Endothelial cell of umbilical vein (primary cell): ENCODE results near the gene NPTX1. TPM values are rescaled to one million over a fixed set of nuclear protein-coding genes. Genes with fewer than 3 reads are reported as not detected.

ENCODE experiments used
- BruUV-seq: library from RNA; stranded (reverse); fragments of 400-500 nt; replicated peaks from 2 replicates; lab custom pipeline; 2021; lab: Mats Ljungman, UMichigan
- CTCF ChIA-PET: fragments of 300-600, 350-600 bp; sonication (Branson Sonifier 250); formaldehyde crosslinking; loops from one replicate; lab custom pipeline; 2021; ENCODE audit warnings: antibody characterized with exemption, inconsistent platforms; lab: Charles Lee
- POLR2A ChIA-PET: fragments of 300-600, 350-600 bp; sonication (Branson Sonifier 250); formaldehyde crosslinking; loops from one replicate; lab custom pipeline; 2021; ENCODE audit warnings: antibody characterized with exemption, inconsistent platforms; lab: Charles Lee
- DNase-seq: peaks from one replicate; pipeline ENCODE4 v3.0.0-alpha.2; 2011; ENCODE audit warnings: low read depth, low spot score
- FAIRE-seq: peaks from 2 replicates; lab custom pipeline; 2011; peaks lifted over from hg19 to GRCh38; lab: Jason Lieb, UNC
- H2AFZ ChIP-seq: 2 replicates; pipeline ENCODE4 v1.6.0; 2012; ENCODE audit warnings: low read depth, low read length, control low read depth, inconsistent platforms
- H3K27ac ChIP-seq: 2 replicates; pipeline ENCODE4 v1.5.1; 2011; ENCODE audit warnings: low read depth, mild to moderate bottlenecking, control low read depth, low read length, moderate library complexity; ENCODE audit not compliant: insufficient read depth
- H3K27me3 ChIP-seq, 2 experiments: 2 replicates each; pipeline versions ENCODE4 v1.6.0 to v1.6.1; 2011; ENCODE audit warnings: low read length in 2 of 2, mixed read lengths in 1 of 2; ENCODE audit not compliant: control insufficient read depth in 2 of 2, insufficient read depth in 2 of 2
- H3K36me3 ChIP-seq, 2 experiments: 2 replicates in 1 of 2; 3 replicates in 1 of 2; pipeline ENCODE4 v1.5.1; 2011; ENCODE audit warnings: low read length in 2 of 2, mild to moderate bottlenecking in 1 of 2, moderate library complexity in 1 of 2; ENCODE audit not compliant: control insufficient read depth in 2 of 2, insufficient read depth in 2 of 2; ENCODE audit errors: extremely low read depth in 1 of 2
- H3K4me1 ChIP-seq: 3 replicates; pipeline ENCODE4 v1.5.1; 2011; ENCODE audit warnings: mild to moderate bottlenecking, low read length; ENCODE audit not compliant: control insufficient read depth, insufficient read depth; ENCODE audit errors: extremely low read depth
- H3K4me2 ChIP-seq: 2 replicates; pipeline ENCODE4 v1.6.1; 2011; ENCODE audit warnings: low read length, control low read depth, mixed read lengths; ENCODE audit not compliant: insufficient read depth
- H3K4me3 ChIP-seq, 3 experiments: fragments of 200-600 bp in 1 of 3; sonication (generic), shearing (Covaris generic) in 1 of 3; replicated peaks in 1 of 3; 2 replicates each; pipeline ENCODE4 v1.5.1; 2011 to 2016; ENCODE audit warnings: control low read depth in 3 of 3, low read length in 3 of 3, mild to moderate bottlenecking in 2 of 3, inconsistent platforms in 1 of 3, low read depth in 1 of 3, moderate library complexity in 1 of 3; ENCODE audit not compliant: insufficient read depth in 1 of 3
- H3K79me2 ChIP-seq: 2 replicates; pipeline ENCODE4 v1.6.0; 2012; ENCODE audit warnings: low read length, inconsistent platforms; ENCODE audit not compliant: control insufficient read depth, insufficient read depth
- H3K9ac ChIP-seq: replicated peaks from 2 replicates; pipeline ENCODE3; 2011; ENCODE audit warnings: low read length, control low read depth; ENCODE audit not compliant: insufficient read depth; ENCODE audit errors: extremely low read depth
- H3K9me1 ChIP-seq: replicated peaks from 3 replicates; pipeline ENCODE4 v1.6.0; 2011; ENCODE audit warnings: mild to moderate bottlenecking, low read length; ENCODE audit not compliant: control insufficient read depth, insufficient read depth; ENCODE audit errors: extremely low read depth
- H3K9me3 ChIP-seq: replicated peaks from 2 replicates; pipeline ENCODE4 v1.5.1; 2012; ENCODE audit warnings: low read length, inconsistent platforms; ENCODE audit not compliant: control insufficient read depth, insufficient read depth
- H4K20me1 ChIP-seq: replicated peaks from 2 replicates; pipeline ENCODE3; 2011; ENCODE audit warnings: mild to moderate bottlenecking, low read length; ENCODE audit not compliant: control insufficient read depth, insufficient read depth; ENCODE audit errors: extremely low read depth
- EZH2 ChIP-seq: IDR thresholded peaks from 2 replicates; pipeline ENCODE4 v1.6.1; 2012; ENCODE audit warnings: borderline replicate concordance, low read depth, mild to moderate bottlenecking, moderate library complexity, low read length, inconsistent platforms; ENCODE audit not compliant: severe bottlenecking
- FOS ChIP-seq: IDR thresholded peaks from 2 replicates; pipeline ENCODE4 v1.6.1; 2011; ENCODE audit warnings: mild to moderate bottlenecking, low read length, moderate library complexity, borderline replicate concordance; ENCODE audit not compliant: insufficient read depth
- GATA2 ChIP-seq: IDR thresholded peaks from 2 replicates; pipeline ENCODE4 v1.7.0; 2011; ENCODE audit warnings: low read depth, mild to moderate bottlenecking, moderate library complexity, mixed read lengths, low read length; ENCODE audit not compliant: insufficient read length, insufficient read depth
- JUN ChIP-seq: IDR thresholded peaks from 2 replicates; pipeline ENCODE4 v1.6.1; 2011; ENCODE audit warnings: borderline replicate concordance, low read depth; ENCODE audit not compliant: insufficient read length, insufficient read depth
- MAX ChIP-seq: IDR thresholded peaks from 2 replicates; pipeline ENCODE4 v1.6.1; 2011; ENCODE audit not compliant: insufficient read depth, insufficient read length
- MYC ChIP-seq: IDR thresholded peaks from one replicate; pipeline ENCODE4 v1.6.1; 2011; ENCODE audit warnings: mild to moderate bottlenecking, low read depth, low read length
- POLR2A ChIP-seq: IDR thresholded peaks from 2 replicates; pipeline ENCODE4 v1.6.1; 2012; ENCODE audit warnings: low read depth, mild to moderate bottlenecking, control low read depth, low read length
- POLR2AphosphoS5 ChIP-seq: IDR thresholded peaks from 2 replicates; pipeline ENCODE4 v1.6.1; 2012; ENCODE audit warnings: low read depth, mild to moderate bottlenecking, control low read depth, low read length, moderate library complexity; ENCODE audit not compliant: insufficient read depth
- dilution Hi-C: fragments of 300-500 bp; cut with MboI; formaldehyde crosslinking; loops from one replicate; pipeline ENCODE4 v1.15.0; 2019; ENCODE audit warnings: low sequenced_read_pairs; ENCODE audit not compliant: extremely low pct_ligation_motif_present
- intact Hi-C: fragments of 100-400 bp; cut with micrococcal nuclease; formaldehyde crosslinking; loops from one replicate; pipeline ENCODE4 v1.10.0; 2022
- polyA plus RNA-seq, 4 experiments: library from polyadenylated mRNA; depleted of rRNA in 3 of 4; stranded (reverse) in 3 of 4; unstranded in 1 of 4; fragments of >200 nt; gene quantifications; 2 replicates each; pipeline versions ENCODE4 v1.2.1 to v1.2.3, GENCODE V29; 2011 to 2012; ENCODE audit warnings: missing spikeins in 1 of 4
- total RNA-seq: library from RNA; stranded (reverse); gene quantifications from 2 replicates; pipeline ENCODE4 v1.2.3, GENCODE V29; 2021
- TF ChIP-seq, protein P1 (sequence below), 2 donors: IDR thresholded peaks; 1 replicate in 1 of 2; 2 replicates in 1 of 2; pipeline ENCODE4 v1.5.1; 2011; ENCODE audit warnings: low read length in 2 of 2, mild to moderate bottlenecking in 2 of 2, moderate library complexity in 2 of 2, control low read depth in 1 of 2, inconsistent platforms in 1 of 2, low read depth in 1 of 2; ENCODE audit not compliant: insufficient read depth in 1 of 2; ENCODE audit errors: extremely low read depth in 1 of 2

Gene NPTX1
- total and polyA plus RNA-seq, 2 donors (not counting 3 experiments of a cell fraction or from before 2014, with no cell fraction given): 0.03 TPM; not detected in 1

GRCh38 chr17:80502578-80502877 is 26.1 kb upstream of the NPTX1 start:
- H3K4me2 ChIP-seq: no peak overlapping the region
- BruUV-seq: no TSS peak
- H3K9ac ChIP-seq: no peak overlapping the region
- H2AFZ ChIP-seq: no peak overlapping the region
- H3K27ac ChIP-seq: no peak overlapping the region
- no peaks in the 10 kb centered on the region for H3K4me1 ChIP-seq
- no peak for TF ChIP-seq MYC
- no peak for TF ChIP-seq GATA2
- TF ChIP-seq MAX: no peak
- TF ChIP-seq JUN: no peak
- no peak for TF ChIP-seq EZH2
- TF ChIP-seq POLR2A: no peak
- H3K27me3 ChIP-seq: peaks cover 3 to 9% of the 10 kb centered on the region in 2 experiments
- no peak overlapping the region for H3K4me3 ChIP-seq
- no peaks in the 10 kb centered on the region for H3K79me2 ChIP-seq
- dilution Hi-C loops (no loop called here), intact Hi-C loops (no loop called here)
- CTCF ChIA-PET: interaction anchor here (1.3 kb wide), 1 partner anchor 76 kb away, joined by 3 read pairs; no protein-coding TSS in a partner anchor
- H3K36me3 ChIP-seq: no peaks in the 10 kb centered on the region
- no peaks in the 10 kb centered on the region for H4K20me1 ChIP-seq
- FAIRE-seq: no peak
- no peak for DNase-seq
- no peaks in the 10 kb centered on the region for H3K9me3 ChIP-seq
- POLR2A ChIA-PET: no interaction called here
- no peaks in the 10 kb centered on the region for H3K9me1 ChIP-seq

- Histone ChIP-seq H3K27me3 (peaks cover 3 to 9% of the 10 kb centered on the region in 2 experiments), H3K4me2 (no peak overlapping the region), H3K27ac (no peak overlapping the region), H3K4me1 (no peaks in the 10 kb centered on the region), H3K36me3 (no peaks in the 10 kb centered on the region), H2AFZ (no peak overlapping the region), H3K9me1 (no peaks in the 10 kb centered on the region), H3K9me3 (no peaks in the 10 kb centered on the region), H3K9ac (no peak overlapping the region), H3K79me2 (no peaks in the 10 kb centered on the region), H4K20me1 (no peaks in the 10 kb centered on the region), H3K4me3 (no peak overlapping the region)
- dilution Hi-C loops (no loop called here), intact Hi-C loops (no loop called here)
- CTCF ChIA-PET: interaction anchor here (1.3 kb wide), 1 partner anchor 75 kb away, joined by 3 read pairs; no protein-coding TSS in a partner anchor
- DNase-seq (no peak), FAIRE-seq (no peak)
- TF ChIP-seq EZH2 (no peak), POLR2A (no peak), FOS (no peak), GATA2 (no peak), MYC (no peak), MAX (no peak), POLR2AphosphoS5 (no peak), JUN (no peak)
- TF ChIP-seq, protein P1, sequence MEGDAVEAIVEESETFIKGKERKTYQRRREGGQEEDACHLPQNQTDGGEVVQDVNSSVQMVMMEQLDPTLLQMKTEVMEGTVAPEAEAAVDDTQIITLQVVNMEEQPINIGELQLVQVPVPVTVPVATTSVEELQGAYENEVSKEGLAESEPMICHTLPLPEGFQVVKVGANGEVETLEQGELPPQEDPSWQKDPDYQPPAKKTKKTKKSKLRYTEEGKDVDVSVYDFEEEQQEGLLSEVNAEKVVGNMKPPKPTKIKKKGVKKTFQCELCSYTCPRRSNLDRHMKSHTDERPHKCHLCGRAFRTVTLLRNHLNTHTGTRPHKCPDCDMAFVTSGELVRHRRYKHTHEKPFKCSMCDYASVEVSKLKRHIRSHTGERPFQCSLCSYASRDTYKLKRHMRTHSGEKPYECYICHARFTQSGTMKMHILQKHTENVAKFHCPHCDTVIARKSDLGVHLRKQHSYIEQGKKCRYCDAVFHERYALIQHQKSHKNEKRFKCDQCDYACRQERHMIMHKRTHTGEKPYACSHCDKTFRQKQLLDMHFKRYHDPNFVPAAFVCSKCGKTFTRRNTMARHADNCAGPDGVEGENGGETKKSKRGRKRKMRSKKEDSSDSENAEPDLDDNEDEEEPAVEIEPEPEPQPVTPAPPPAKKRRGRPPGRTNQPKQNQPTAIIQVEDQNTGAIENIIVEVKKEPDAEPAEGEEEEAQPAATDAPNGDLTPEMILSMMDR (IDR thresholded peaks at IDR 0.05; ENCODE audit: extremely low read depth in 1 of 2, insufficient read depth in 1 of 2, low read depth in 1 of 2, low read length in 2 of 2): no peak
- POLR2A ChIA-PET: no interaction called here
- BruUV-seq: no TSS peak
These were observed 25.6 kb upstream of the NPTX1 start for GRCh38 chr17:80501741-80502577.
